ENCODE data around the gene EMSY.

DNA sequence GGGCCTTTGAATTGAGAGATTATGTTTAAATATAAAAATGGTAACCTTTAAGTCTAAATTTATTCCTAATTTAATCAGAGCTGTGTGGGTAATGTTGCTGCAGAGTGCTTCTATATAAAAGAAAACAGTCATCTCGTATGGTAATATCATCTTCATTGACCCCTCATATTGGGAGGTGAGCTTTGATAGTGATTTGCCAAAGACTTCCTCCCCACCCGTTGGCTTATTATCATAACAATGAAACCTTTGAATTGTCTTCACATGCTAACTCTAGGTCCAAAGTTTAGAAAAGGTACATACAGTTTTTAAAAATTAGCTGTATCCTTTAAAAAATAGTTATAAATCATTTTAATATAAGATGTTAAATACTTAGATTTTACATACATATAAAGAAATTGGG is 3.7 kb downstream of the EMSY start:
- TF ChIP-seq, protein P1, sequence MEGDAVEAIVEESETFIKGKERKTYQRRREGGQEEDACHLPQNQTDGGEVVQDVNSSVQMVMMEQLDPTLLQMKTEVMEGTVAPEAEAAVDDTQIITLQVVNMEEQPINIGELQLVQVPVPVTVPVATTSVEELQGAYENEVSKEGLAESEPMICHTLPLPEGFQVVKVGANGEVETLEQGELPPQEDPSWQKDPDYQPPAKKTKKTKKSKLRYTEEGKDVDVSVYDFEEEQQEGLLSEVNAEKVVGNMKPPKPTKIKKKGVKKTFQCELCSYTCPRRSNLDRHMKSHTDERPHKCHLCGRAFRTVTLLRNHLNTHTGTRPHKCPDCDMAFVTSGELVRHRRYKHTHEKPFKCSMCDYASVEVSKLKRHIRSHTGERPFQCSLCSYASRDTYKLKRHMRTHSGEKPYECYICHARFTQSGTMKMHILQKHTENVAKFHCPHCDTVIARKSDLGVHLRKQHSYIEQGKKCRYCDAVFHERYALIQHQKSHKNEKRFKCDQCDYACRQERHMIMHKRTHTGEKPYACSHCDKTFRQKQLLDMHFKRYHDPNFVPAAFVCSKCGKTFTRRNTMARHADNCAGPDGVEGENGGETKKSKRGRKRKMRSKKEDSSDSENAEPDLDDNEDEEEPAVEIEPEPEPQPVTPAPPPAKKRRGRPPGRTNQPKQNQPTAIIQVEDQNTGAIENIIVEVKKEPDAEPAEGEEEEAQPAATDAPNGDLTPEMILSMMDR (IDR thresholded peaks at IDR 0.05) = no peak
- TF ChIP-seq POLR2A (IDR thresholded peaks at IDR 0.05) = no peak
